Measurements from ENCODE around the gene CNTLN.
"Not testable (repeated sequence)": the region's sequence is repeated elsewhere in the genome, so short reads cannot be mapped to it uniquely, and the experiment has no call there.

Gene CNTLN

GRCh38 chr9:17422994-17423680, 288.3 kb downstream of the CNTLN start:
- no peak for DNase-seq (ENCODE audit: low spot score)

GRCh38 chr9:17423681-17424011, 288.8 kb downstream of the CNTLN start:
- no peak for DNase-seq (ENCODE audit: low spot score)

GRCh38 chr9:17425384-17425783, 290.5 kb downstream of the CNTLN start:
- DNase-seq (ENCODE audit: low spot score) = no peak

GRCh38 chr9:17433526-17433925, 298.7 kb downstream of the CNTLN start:
- DNase-seq (ENCODE audit: low spot score) = no peak

- DNase-seq (ENCODE audit: low spot score) = no peak
Measured at GRCh38 chr9:17436854-17437253, 302.0 kb downstream of the CNTLN start.

- no peak for DNase-seq (ENCODE audit: low spot score)
Measured at GRCh38 chr9:17437813-17438212, 303.0 kb downstream of the CNTLN start.

GRCh38 chr9:17445126-17445525, 310.3 kb downstream of the CNTLN start:
- not testable (repeated sequence) for DNase-seq (ENCODE audit: low spot score)

GRCh38 chr9:17453751-17454150, 318.9 kb downstream of the CNTLN start:
- no peak for DNase-seq (ENCODE audit: low spot score)

- DNase-seq (ENCODE audit: low spot score) = no peak
Measured at GRCh38 chr9:17462869-17463464, 328.1 kb downstream of the CNTLN start.

- DNase-seq (ENCODE audit: low spot score) = no peak
Measured at GRCh38 chr9:17470036-17470813, 335.4 kb downstream of the CNTLN start.

GRCh38 chr9:17472126-17472525, 337.3 kb downstream of the CNTLN start:
- DNase-seq (ENCODE audit: low spot score) = no peak

- no peak for DNase-seq (ENCODE audit: low spot score)
Measured at GRCh38 chr9:17476401-17476800, 341.6 kb downstream of the CNTLN start.

- no peak for DNase-seq (ENCODE audit: low spot score)
Measured at GRCh38 chr9:17477816-17478215, 343.0 kb downstream of the CNTLN start.

- DNase-seq (ENCODE audit: low spot score) = no peak
Measured at GRCh38 chr9:17480966-17481365, 346.1 kb downstream of the CNTLN start.

- no peak for DNase-seq (ENCODE audit: low spot score)
Measured at GRCh38 chr9:17481565-17481964, 346.7 kb downstream of the CNTLN start.

- no peak for DNase-seq (ENCODE audit: low spot score)
Measured at GRCh38 chr9:17484906-17485305, 350.1 kb downstream of the CNTLN start.

GRCh38 chr9:17486396-17486795, 351.6 kb downstream of the CNTLN start:
- no peak for DNase-seq (ENCODE audit: low spot score)

GRCh38 chr9:17487467-17487866, 352.6 kb downstream of the CNTLN start:
- DNase-seq (ENCODE audit: low spot score) = no peak

- no peak for DNase-seq (ENCODE audit: low spot score)
Measured at GRCh38 chr9:17488662-17489061, 353.8 kb downstream of the CNTLN start.

GRCh38 chr9:17490110-17490509, 355.3 kb downstream of the CNTLN start:
- DNase-seq (ENCODE audit: low spot score) = no peak

GRCh38 chr9:17491780-17492179, 356.9 kb downstream of the CNTLN start:
- no peak for DNase-seq (ENCODE audit: low spot score)

- no peak for DNase-seq (ENCODE audit: low spot score)
Measured at GRCh38 chr9:17503196-17503595, 368.4 kb downstream of the CNTLN start.

- DNase-seq (ENCODE audit: low spot score) = no peak
Measured at GRCh38 chr9:17509151-17509550, 374.3 kb downstream of the CNTLN start.
